HL-60/S4 treated with retinoic acid at 250 ng/mL for 4 days and 3 days (cell line): Measurements from ENCODE around the gene ELMOD3.
"Not testable (repeated sequence)": the region's sequence is repeated elsewhere in the genome, so short reads cannot be mapped to it uniquely, and the experiment has no call there.

Experiments used
- in situ Hi-C: fragments of 300-500 bp; cut with MboI; formaldehyde crosslinking; loops from 2 replicates; pipeline ENCODE4 v1.7.0; 2022; ENCODE audit warnings: low sequenced_read_pairs

Gene ELMOD3

DNA sequence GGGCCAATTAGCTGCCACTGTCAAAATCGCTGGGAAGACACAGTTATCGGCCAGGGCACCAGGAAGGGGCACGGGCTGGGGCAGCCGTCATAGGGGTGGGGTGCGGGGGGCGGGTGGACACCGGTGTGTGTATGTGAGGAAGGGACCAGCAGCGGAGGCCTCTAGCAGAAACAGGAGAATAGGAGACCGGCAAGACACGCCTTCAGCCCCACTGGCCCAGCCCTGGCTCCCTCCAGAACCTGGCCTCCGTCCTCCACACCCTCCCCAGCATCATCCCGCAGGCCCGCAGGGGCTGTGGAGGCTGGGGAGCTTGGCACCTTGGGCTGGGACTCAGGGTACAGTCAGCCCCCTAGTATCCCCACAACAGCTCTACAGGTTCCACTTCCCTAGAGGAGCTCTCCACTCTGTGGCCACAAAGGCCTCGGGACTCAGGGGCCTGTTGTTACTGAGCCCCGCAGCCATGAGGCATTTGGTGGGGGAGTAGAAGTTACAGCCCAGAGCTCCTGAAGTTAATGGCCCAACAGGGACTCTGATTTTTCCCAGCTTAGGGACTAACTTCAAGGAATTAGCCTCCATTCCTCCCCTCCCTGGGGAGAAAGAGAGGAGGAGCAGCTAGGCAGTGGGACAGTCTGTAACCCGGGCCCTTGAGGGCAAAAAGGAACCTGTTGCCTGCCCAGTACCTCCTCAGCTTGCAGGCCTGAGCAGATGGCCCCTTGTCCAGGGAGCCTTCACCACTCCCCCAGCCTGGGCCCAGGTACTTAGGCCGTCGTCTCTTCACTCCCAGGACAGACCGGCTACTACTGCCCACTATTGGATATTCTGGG lies 83.8 kb downstream of the ELMOD3 start:
- in situ Hi-C loops: no loop called here

DNA sequence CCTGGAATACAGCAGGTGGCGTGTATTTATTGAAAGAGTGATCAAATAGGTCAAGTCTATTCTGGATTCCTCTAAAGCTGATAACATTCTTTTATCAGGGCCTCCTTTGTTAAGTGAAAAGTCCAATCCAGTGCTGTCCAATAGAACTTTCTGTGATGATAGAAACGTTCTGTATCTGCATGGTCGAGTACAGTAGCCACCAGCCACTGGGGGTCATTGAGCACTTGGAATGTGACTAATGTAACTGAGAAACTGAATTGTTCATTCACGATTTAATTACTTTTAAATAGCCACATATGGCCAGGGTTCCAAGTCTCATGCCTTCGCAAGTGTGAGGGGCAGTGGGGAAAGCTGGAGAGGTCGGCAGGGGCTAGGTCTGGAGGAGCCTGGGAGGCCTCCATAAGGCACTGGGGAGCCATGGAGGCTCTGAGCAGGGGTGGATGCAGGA lies 84.5 kb downstream of the ELMOD3 start:
- in situ Hi-C loops: no loop called here

DNA sequence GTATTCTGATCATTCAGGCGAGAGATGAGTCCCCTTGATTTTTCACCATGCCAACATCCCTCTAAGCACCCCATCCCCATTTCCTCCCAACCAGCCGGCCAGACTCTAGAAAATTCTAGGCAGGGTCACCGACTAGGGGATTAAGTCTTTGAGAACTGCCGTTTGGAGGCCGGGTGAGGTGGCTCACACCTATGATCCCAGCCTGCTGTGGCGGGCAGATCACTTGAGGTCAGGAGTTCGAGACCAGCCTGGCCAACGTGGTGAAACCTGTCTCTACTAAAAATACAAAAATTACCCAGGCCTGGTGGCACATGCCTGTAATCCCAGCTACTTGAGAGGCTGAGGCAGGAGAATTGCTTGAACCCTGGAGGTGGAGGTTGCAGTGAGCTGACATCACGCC lies 85.0 kb downstream of the ELMOD3 start:
- in situ Hi-C loops: not testable (repeated sequence)

DNA sequence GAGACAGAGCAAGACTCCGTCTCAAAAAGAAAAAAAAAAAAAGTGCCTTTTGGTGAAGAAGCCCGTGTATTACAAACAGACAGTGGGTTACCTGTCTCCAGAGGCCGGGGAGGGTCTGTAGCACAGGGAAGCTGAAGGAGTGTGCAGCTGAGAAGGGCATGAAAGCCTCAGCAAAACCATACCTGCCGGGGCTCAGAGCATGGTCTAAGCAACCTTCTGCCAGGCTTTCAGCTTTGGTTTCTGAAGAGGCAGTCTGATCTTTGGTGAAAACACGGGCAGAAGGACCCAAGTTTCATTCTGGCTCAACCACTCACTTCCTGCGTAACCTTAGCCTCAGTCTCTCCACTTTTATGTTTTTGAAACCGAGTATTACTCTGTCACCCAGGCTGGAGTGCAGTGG lies 85.4 kb downstream of the ELMOD3 start:
- in situ Hi-C loops: no loop called here

DNA sequence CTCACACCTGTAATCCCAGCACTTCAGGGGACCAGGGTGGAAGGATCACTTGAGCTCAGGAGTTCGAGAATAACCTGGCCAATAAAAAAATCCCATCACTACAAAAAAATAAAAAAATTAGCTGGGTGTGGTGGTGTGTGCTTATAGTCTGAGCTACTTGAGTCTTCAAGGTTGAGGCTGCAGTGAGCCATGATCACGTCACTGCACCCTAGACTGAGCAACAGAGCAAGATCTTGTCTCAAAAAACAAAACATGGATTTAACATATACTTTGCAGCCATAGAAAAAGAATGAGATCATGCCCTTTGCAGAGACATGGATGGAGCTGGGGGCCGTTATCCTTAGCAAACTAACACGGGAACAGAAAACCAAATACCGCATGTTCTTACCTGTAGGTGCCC lies 86.2 kb downstream of the ELMOD3 start:
- in situ Hi-C loops: no loop called here
